ENCODE results near the gene SRL.
"Not testable (repeated sequence)": the region's sequence is repeated elsewhere in the genome, so short reads cannot be mapped to it uniquely, and the experiment has no call there.

SRL gene

GRCh38 chr16:4160658-4161430, 81.0 kb downstream of the SRL start:
- no peak for DNase-seq (ENCODE audit: low spot score)

- DNase-seq (ENCODE audit: low spot score), result no peak
Observed at GRCh38 chr16:4159726-4160125, 82.2 kb downstream of the SRL start.

GRCh38 chr16:4158143-4159093, 83.5 kb downstream of the SRL start:
- no peak for DNase-seq (ENCODE audit: low spot score)

- DNase-seq (ENCODE audit: low spot score), result no peak
Observed at GRCh38 chr16:4157376-4157825, 84.5 kb downstream of the SRL start.

- DNase-seq (ENCODE audit: low spot score), result not testable (repeated sequence)
Observed at GRCh38 chr16:4156503-4156902, 85.4 kb downstream of the SRL start.

GRCh38 chr16:4153364-4153763, 88.5 kb downstream of the SRL start:
- not testable (repeated sequence) for DNase-seq (ENCODE audit: low spot score)

GRCh38 chr16:4152267-4152666, 89.6 kb downstream of the SRL start:
- DNase-seq (ENCODE audit: low spot score), result no peak

GRCh38 chr16:4147236-4147635, 94.6 kb downstream of the SRL start:
- DNase-seq (ENCODE audit: low spot score), result no peak

GRCh38 chr16:4142268-4142667, 99.6 kb downstream of the SRL start:
- DNase-seq (ENCODE audit: low spot score), result no peak

GRCh38 chr16:4141604-4142003, 100.3 kb downstream of the SRL start:
- DNase-seq (ENCODE audit: low spot score), result no peak

GRCh38 chr16:4140652-4141051, 101.2 kb downstream of the SRL start:
- DNase-seq (ENCODE audit: low spot score), result peak; percentile 66

- DNase-seq (ENCODE audit: low spot score), result no peak
Observed at GRCh38 chr16:4139968-4140367, 101.9 kb downstream of the SRL start.
